HepG2 (cell line): Measurements from ENCODE around the gene PEAK1. TPM values are rescaled to one million over a fixed set of nuclear protein-coding genes. Genes with fewer than 3 reads are reported as not detected.
A peak's percentile ranks its signal among the peaks of the same experiment; 100 is the strongest.
"Not testable (repeated sequence)": the region's sequence is repeated elsewhere in the genome, so short reads cannot be mapped to it uniquely, and the experiment has no call there.

Source experiments
- ATAC-seq: fragments of 200-7000 bp; cut with Tn5 transposase; 3 replicates; pipeline ENCODE4 v1.9.1; 2020; ENCODE audit warnings: mild to moderate bottlenecking, moderate library complexity
- BruUV-seq: library from RNA; stranded (reverse); fragments of 400-500 nt; replicated peaks from 2 replicates; lab custom pipeline; 2021; lab: Mats Ljungman, UMichigan
- CTCF ChIA-PET: fragments of 300-600 bp; formaldehyde crosslinking; extraction: SDS; loops from one replicate; lab custom pipeline; 2021; ENCODE audit warnings: low total read pairs, inconsistent platforms, low intra/inter-chr PET ratio; lab: Yijun Ruan, JAX
- POLR2A ChIA-PET: fragments of 350-600 bp; sonication (Branson Sonifier 250); formaldehyde crosslinking; loops from one replicate; lab custom pipeline; 2020; ENCODE audit warnings: antibody characterized with exemption, inconsistent platforms; lab: Yijun Ruan, JAX
- DNase-seq: peaks from one replicate; pipeline ENCODE4 v3.0.0-alpha.2; 2015; ENCODE audit warnings: low spot score
- FAIRE-seq: peaks from 3 replicates; lab custom pipeline; 2011; peaks lifted over from hg19 to GRCh38; lab: Jason Lieb, UNC
- H2AFZ ChIP-seq: one replicate; pipeline ENCODE4 v1.6.1; 2011; ENCODE audit warnings: low read length, inconsistent platforms
- H3K27ac ChIP-seq: fragments of 300-600 bp; 3 replicates; pipeline ENCODE4 v1.8.0; 2011; ENCODE audit warnings: mixed run types, mild to moderate bottlenecking, mixed read lengths, low read length, inconsistent platforms; ENCODE audit not compliant: insufficient read depth; ENCODE audit errors: extremely low read length
- H3K27me3 ChIP-seq, 2 experiments: fragments of 200-600 bp in 1 of 2; 2 replicates in 1 of 2; 3 replicates in 1 of 2; pipeline versions ENCODE4 v1.6.0 to v1.8.0; 2011; ENCODE audit warnings: low read length in 2 of 2, mild to moderate bottlenecking in 2 of 2, moderate library complexity in 2 of 2, inconsistent platforms in 1 of 2; ENCODE audit not compliant: insufficient read depth in 2 of 2, control insufficient read depth in 1 of 2
- H3K36me3 ChIP-seq, 2 experiments: fragments of 200-600 bp in 1 of 2; replicated peaks in 1 of 2; 2 replicates in 1 of 2; 3 replicates in 1 of 2; pipeline versions ENCODE4 v1.5.1 to v1.8.0; 2011; ENCODE audit warnings: low read length in 2 of 2, inconsistent platforms in 1 of 2; ENCODE audit not compliant: insufficient read depth in 2 of 2, control insufficient read depth in 1 of 2
- H3K4me1 ChIP-seq: 2 replicates; pipeline ENCODE4 v1.5.1; 2012; ENCODE audit warnings: low read length, inconsistent platforms; ENCODE audit not compliant: insufficient read depth
- H3K4me2 ChIP-seq: 2 replicates; pipeline ENCODE4 v1.6.0; 2011; ENCODE audit warnings: low read depth, low read length, inconsistent platforms
- H3K4me3 ChIP-seq, 3 experiments: fragments of 200-600 bp in 1 of 3; sonication (generic), shearing (Covaris generic) in 1 of 3; replicated peaks in 1 of 3; 2 replicates each; pipeline ENCODE4 v1.5.1; 2011 to 2016; ENCODE audit warnings: low read length in 3 of 3, inconsistent platforms in 2 of 3, low read depth in 2 of 3, mild to moderate bottlenecking in 2 of 3, control low read depth in 1 of 3, mixed read lengths in 1 of 3; ENCODE audit not compliant: insufficient read depth in 1 of 3
- H3K79me2 ChIP-seq: one replicate; pipeline ENCODE4 v1.6.1; 2011; ENCODE audit warnings: low read length, inconsistent platforms; ENCODE audit not compliant: insufficient read depth
- H3K9ac ChIP-seq: 2 replicates; pipeline ENCODE4 v1.6.0; 2011; ENCODE audit warnings: mild to moderate bottlenecking, low read depth, low read length, inconsistent platforms; ENCODE audit not compliant: insufficient read depth
- H3K9me3 ChIP-seq: 2 replicates; pipeline ENCODE4 v1.5.1; 2012; ENCODE audit warnings: mild to moderate bottlenecking, low read length
- H4K20me1 ChIP-seq: 2 replicates; pipeline ENCODE4 v1.6.0; 2011; ENCODE audit warnings: inconsistent platforms, mild to moderate bottlenecking, low read length, moderate library complexity; ENCODE audit not compliant: insufficient read depth
- CEBPG ChIP-seq: IDR thresholded peaks from 2 replicates; pipeline ENCODE4 v1.6.1; 2016
- E2F5 ChIP-seq: sonication (generic); formaldehyde crosslinking; conservative IDR thresholded peaks from 2 replicates; pipeline ENCODE4 v1.4.0; 2020; ENCODE audit warnings: missing genetic modification reagents
- FOXA3 ChIP-seq: IDR thresholded peaks from 2 replicates; pipeline ENCODE4 v1.6.1; 2016; ENCODE audit warnings: missing genetic modification reagents, missing compliant biosample characterization
- FOXP1 ChIP-seq, 2 experiments: fragments of 450-650 bp in 1 of 2; IDR thresholded peaks; 2 replicates each; pipeline ENCODE4 v1.6.1; 2017 to 2018; ENCODE audit warnings: antibody characterized with exemption in 1 of 2
- FOXP4 ChIP-seq: sonication (generic); formaldehyde crosslinking; IDR thresholded peaks from 2 replicates; pipeline ENCODE4 v1.4.0; 2020; ENCODE audit warnings: missing genetic modification reagents
- GATAD2A ChIP-seq: IDR thresholded peaks from 2 replicates; pipeline ENCODE4 v1.6.1; 2016
- SALL1 ChIP-seq: sonication (generic); formaldehyde crosslinking; IDR thresholded peaks from 2 replicates; pipeline ENCODE4 v1.8.0; 2022; ENCODE audit warnings: mild to moderate bottlenecking, missing genetic modification reagents
- TEF ChIP-seq: sonication (generic); formaldehyde crosslinking; IDR thresholded peaks from 2 replicates; pipeline ENCODE4 v1.5.0; 2020; ENCODE audit warnings: missing genetic modification reagents
- ZGPAT ChIP-seq: IDR thresholded peaks from 2 replicates; pipeline ENCODE4 v1.6.1; 2016; ENCODE audit warnings: mild to moderate bottlenecking
- ZMYM4 ChIP-seq: sonication (generic); formaldehyde crosslinking; IDR thresholded peaks from 2 replicates; pipeline ENCODE4 v1.8.1; 2023; ENCODE audit warnings: mild to moderate bottlenecking, missing genetic modification reagents
- ZNF513 ChIP-seq: sonication (generic); formaldehyde crosslinking; conservative IDR thresholded peaks from 2 replicates; pipeline ENCODE4 v1.5.0; 2020; ENCODE audit warnings: missing genetic modification reagents
- WGBS: methylation state at CpG from one replicate; pipeline ENCODE4 v1.1.6; 2017; ENCODE audit warnings: low lambda C conversion rate; 5-methylcytosine and 5-hydroxymethylcytosine counted together
- in situ Hi-C: cut with HindIII; loops from 2 replicates; pipeline ENCODE4 v1.10.0; 2017; ENCODE audit warnings: low pct_unique_long_range_greater_than_20kb; ENCODE audit not compliant: extremely low pct_ligation_motif_present
- intact Hi-C: fragments of 100-400 bp; cut with micrococcal nuclease; formaldehyde crosslinking; loops from one replicate; pipeline ENCODE4 v1.10.0; 2022; ENCODE audit not compliant: unreplicated experiment
- polyA plus RNA-seq, 8 experiments: library from polyadenylated mRNA; depleted of rRNA in 3 of 8; stranded (reverse) in 7 of 8; unstranded in 1 of 8; fragments of >200 nt; fragmentation: Illumina TruSeq in 4 of 8; extraction: Trizol in 4 of 8; gene quantifications; 2 replicates each; pipeline versions ENCODE4 v1.2.1 to v1.2.3, GENCODE V29; 2011 to 2016; ENCODE audit warnings: low read depth in 4 of 8, missing spikeins in 1 of 8, mixed read lengths in 1 of 8; ENCODE audit not compliant: insufficient read depth in 1 of 8
- total RNA-seq, 5 experiments: library from RNA; depleted of rRNA; stranded (reverse); fragments of >200 nt; fragmentation: Illumina TruSeq; extraction: Trizol; gene quantifications; 2 replicates each; pipeline ENCODE4 v1.2.3, GENCODE V29; 2016; ENCODE audit warnings: low read depth in 1 of 5

PEAK1 gene
- total and polyA plus RNA-seq, 2 of the 13 experiments (the other 11 are each of a cell fraction or from before 2014, with no cell fraction given), result 6.0 to 6.6 TPM

GRCh38 chr15:77185242-77185785, 234.6 kb downstream of the PEAK1 start (continued):
- no peak for TF ChIP-seq E2F5 (CRISPR knock-in tag)
- no peak for TF ChIP-seq ZNF513 (CRISPR knock-in tag)
- TF ChIP-seq, all 625 proteins: peak for 0

- WGBS, result 69% methylated on average over 4 of the region's 4 CpGs
- in situ Hi-C loops, result not testable (repeated sequence)
- peak; percentile 42; the same call in 1 of the 2 replicates for TF ChIP-seq FOXA3 (CRISPR knock-in tag)
- peak; percentile 86 for TF ChIP-seq FOXP4 (CRISPR knock-in tag)
- TF ChIP-seq ZGPAT (CRISPR knock-in tag), result 0 out of 2 replicates have a peak, but pooled peaks have one; percentile 22
- TF ChIP-seq SALL1 (CRISPR knock-in tag), result peak; percentile 29; the same call in 1 of the 2 replicates
- 0 out of 2 replicates have a peak, but pooled peaks have one; percentile 46 for TF ChIP-seq FOXP1 (IDR thresholded peaks at IDR 0.05)
- TF ChIP-seq FOXP1 (CRISPR knock-in tag; IDR thresholded peaks at IDR 0.05), result peak; percentile 87
- TF ChIP-seq GATAD2A (CRISPR knock-in tag), result peak; percentile 49
- 0 out of 2 replicates have a peak, but pooled peaks have one; percentile 22 for TF ChIP-seq CEBPG (CRISPR knock-in tag)
- 0 out of 2 replicates have a peak, but pooled peaks have one; percentile 17 for TF ChIP-seq ZMYM4 (CRISPR knock-in tag)
- peak; percentile 66; the same call in 1 of the 2 replicates for TF ChIP-seq TEF (CRISPR knock-in tag)
Observed at GRCh38 chr15:77184352-77184751, 235.6 kb downstream of the PEAK1 start.

More at GRCh38 chr15:77184352-77184751, 235.6 kb downstream of the PEAK1 start:
- H3K9me3 ChIP-seq, CTCF ChIA-PET, POLR2A ChIA-PET, H3K79me2 ChIP-seq, H4K20me1 ChIP-seq, BruUV-seq, H3K27ac ChIP-seq, FAIRE-seq, H2AFZ ChIP-seq, H3K9ac ChIP-seq, H3K4me2 ChIP-seq, H3K4me3 ChIP-seq, H3K36me3 ChIP-seq, H3K27me3 ChIP-seq: not testable (repeated sequence)
- peaks cover 30% of the 10 kb centered on the region for H3K4me1 ChIP-seq
- DNase-seq, result peak; percentile 39
- intact Hi-C loops, result loop anchor here (2.0 kb wide), 1 partner anchor 66 kb away; no protein-coding TSS in a partner anchor
- peak; percentile 61 for ATAC-seq
